WTC11 (cell line): ENCODE results near the gene SERPINE1. TPM values are rescaled to one million over a fixed set of nuclear protein-coding genes. Genes with fewer than 3 reads are reported as not detected.
"Not testable (repeated sequence)": the region's sequence is repeated elsewhere in the genome, so short reads cannot be mapped to it uniquely, and the experiment has no call there.

Experiments used
- ATAC-seq: fragments of 200-7000 bp; cut with Tn5 transposase; 2 replicates; pipeline ENCODE4 v1.10.0; 2021; ENCODE audit warnings: mild to moderate bottlenecking, moderate library complexity
- CTCF ChIA-PET: fragments of 300-600 bp; sonication (Branson Sonifier 250); formaldehyde crosslinking; loops from one replicate; lab custom pipeline; 2021; ENCODE audit warnings: antibody characterized with exemption; lab: Charles Lee
- POLR2A ChIA-PET: fragments of 350-600 bp; sonication (Branson Sonifier 250); formaldehyde crosslinking; loops from one replicate; lab custom pipeline; 2021; ENCODE audit warnings: antibody characterized with exemption; lab: Charles Lee
- DNase-seq: peaks from one replicate; pipeline ENCODE4 v3.0.0; 2021; ENCODE audit warnings: low spot score
- H3K27ac Mint-ChIP-seq: 2 replicates; pipeline ENCODE4 v1.8.0; 2021; ENCODE audit warnings: mixed read lengths
- H3K27me3 Mint-ChIP-seq: 2 replicates; pipeline ENCODE4 v1.8.0; 2021; ENCODE audit warnings: low read depth, mild to moderate bottlenecking, moderate library complexity, mixed read lengths
- H3K36me3 Mint-ChIP-seq: 2 replicates; pipeline ENCODE4 v1.8.0; 2021; ENCODE audit warnings: mixed read lengths
- H3K4me1 Mint-ChIP-seq: 2 replicates; pipeline ENCODE4 v1.8.0; 2022; ENCODE audit warnings: mixed read lengths
- H3K4me3 Mint-ChIP-seq: 2 replicates; pipeline ENCODE4 v1.8.0; 2021; ENCODE audit warnings: mild to moderate bottlenecking, moderate library complexity, mixed read lengths
- H3K9me3 Mint-ChIP-seq: 2 replicates; pipeline ENCODE4 v1.8.0; 2021; ENCODE audit warnings: mixed read lengths
- AR ChIP-seq: fragments of 250-450 bp; sonication (Bioruptor Pico); IDR thresholded peaks from 2 replicates; pipeline ENCODE4 v1.9.0; 2021; ENCODE audit warnings: mild to moderate bottlenecking
- CBFB ChIP-seq: sonication (generic); formaldehyde crosslinking; IDR thresholded peaks from 2 replicates; pipeline ENCODE4 v1.8.1; 2022; ENCODE audit warnings: mild to moderate bottlenecking, low read depth, missing genetic modification reagents
- CREB1 ChIP-seq: sonication (generic); formaldehyde crosslinking; IDR thresholded peaks from 2 replicates; pipeline ENCODE4 v1.8.0; 2023; ENCODE audit warnings: mild to moderate bottlenecking, missing genetic modification reagents
- ETV6 ChIP-seq: sonication (generic); formaldehyde crosslinking; IDR thresholded peaks from 2 replicates; pipeline ENCODE4 v1.8.1; 2022; ENCODE audit warnings: mild to moderate bottlenecking, missing genetic modification reagents
- FOXK1 ChIP-seq: sonication (generic); formaldehyde crosslinking; IDR thresholded peaks from 2 replicates; pipeline ENCODE4 v1.8.0; 2022; ENCODE audit warnings: mild to moderate bottlenecking, moderate library complexity, missing genetic modification reagents
- FOXP1 ChIP-seq: sonication (generic); formaldehyde crosslinking; IDR thresholded peaks from 2 replicates; pipeline ENCODE4 v1.8.0; 2022; ENCODE audit warnings: missing genetic modification reagents, mild to moderate bottlenecking, moderate library complexity, borderline replicate concordance
- JAZF1 ChIP-seq: fragments of 250-450 bp; sonication (Bioruptor Pico); IDR thresholded peaks from 2 replicates; pipeline ENCODE4 v1.9.0; 2021; ENCODE audit warnings: moderate library complexity, mild to moderate bottlenecking, inconsistent platforms
- KAT7 ChIP-seq: sonication (generic); formaldehyde crosslinking; IDR thresholded peaks from 2 replicates; pipeline ENCODE4 v1.8.1; 2023; ENCODE audit warnings: missing genetic modification reagents, mild to moderate bottlenecking, borderline replicate concordance
- MYBL2 ChIP-seq: sonication (generic); formaldehyde crosslinking; IDR thresholded peaks from 2 replicates; pipeline ENCODE4 v1.8.1; 2023; ENCODE audit warnings: mild to moderate bottlenecking, moderate library complexity, missing genetic modification reagents
- NR1H2 ChIP-seq: sonication (generic); formaldehyde crosslinking; IDR thresholded peaks from 2 replicates; pipeline ENCODE4 v1.9.0; 2021; ENCODE audit warnings: mild to moderate bottlenecking, moderate library complexity, missing genetic modification reagents
- PRRX2 ChIP-seq: fragments of 250-450 bp; sonication (Bioruptor Pico); IDR thresholded peaks from 2 replicates; pipeline ENCODE4 v1.8.0; 2021; ENCODE audit warnings: mild to moderate bottlenecking
- RORB ChIP-seq: fragments of 250-450 bp; sonication (Bioruptor Pico); IDR thresholded peaks from 2 replicates; pipeline ENCODE4 v1.9.0; 2021; ENCODE audit warnings: mild to moderate bottlenecking
- SP1 ChIP-seq: sonication (generic); formaldehyde crosslinking; conservative IDR thresholded peaks from 2 replicates; pipeline ENCODE4 v1.8.1; 2022; ENCODE audit warnings: missing genetic modification reagents
- USF1 ChIP-seq: sonication (generic); formaldehyde crosslinking; IDR thresholded peaks from 2 replicates; pipeline ENCODE4 v1.8.0; 2022; ENCODE audit warnings: mild to moderate bottlenecking, missing genetic modification reagents
- ZBTB21 ChIP-seq: sonication (generic); formaldehyde crosslinking; IDR thresholded peaks from 2 replicates; pipeline ENCODE4 v1.8.1; 2023; ENCODE audit warnings: mild to moderate bottlenecking, missing genetic modification reagents, borderline replicate concordance
- ZNF121 ChIP-seq: sonication (generic); formaldehyde crosslinking; IDR thresholded peaks from 2 replicates; pipeline ENCODE4 v1.8.0; 2023; ENCODE audit warnings: missing genetic modification reagents
- ZNF512 ChIP-seq: sonication (generic); formaldehyde crosslinking; IDR thresholded peaks from 2 replicates; pipeline ENCODE4 v1.8.1; 2022; ENCODE audit warnings: missing genetic modification reagents, borderline replicate concordance
- total RNA-seq: library from RNA; stranded (reverse); gene quantifications from 3 replicates; pipeline ENCODE4 v1.2.3, GENCODE V29; 2021
- TF ChIP-seq, protein P1 (sequence below): sonication (generic); formaldehyde crosslinking; IDR thresholded peaks from 2 replicates; pipeline ENCODE4 v1.8.0; 2023; ENCODE audit warnings: missing genetic modification reagents
- TF ChIP-seq, protein P2 (sequence below): sonication (generic); formaldehyde crosslinking; IDR thresholded peaks from 2 replicates; pipeline ENCODE4 v1.8.1; 2023; ENCODE audit warnings: mild to moderate bottlenecking, missing genetic modification reagents, moderate library complexity
- TF ChIP-seq, protein P3 (sequence below): sonication (generic); formaldehyde crosslinking; conservative IDR thresholded peaks from 2 replicates; pipeline ENCODE4 v1.8.1; 2023; ENCODE audit warnings: mild to moderate bottlenecking, low read depth, missing genetic modification reagents, moderate library complexity

Gene SERPINE1
- total RNA-seq, 1 experiment from 2014 or later, result 2.6 TPM

DNA sequence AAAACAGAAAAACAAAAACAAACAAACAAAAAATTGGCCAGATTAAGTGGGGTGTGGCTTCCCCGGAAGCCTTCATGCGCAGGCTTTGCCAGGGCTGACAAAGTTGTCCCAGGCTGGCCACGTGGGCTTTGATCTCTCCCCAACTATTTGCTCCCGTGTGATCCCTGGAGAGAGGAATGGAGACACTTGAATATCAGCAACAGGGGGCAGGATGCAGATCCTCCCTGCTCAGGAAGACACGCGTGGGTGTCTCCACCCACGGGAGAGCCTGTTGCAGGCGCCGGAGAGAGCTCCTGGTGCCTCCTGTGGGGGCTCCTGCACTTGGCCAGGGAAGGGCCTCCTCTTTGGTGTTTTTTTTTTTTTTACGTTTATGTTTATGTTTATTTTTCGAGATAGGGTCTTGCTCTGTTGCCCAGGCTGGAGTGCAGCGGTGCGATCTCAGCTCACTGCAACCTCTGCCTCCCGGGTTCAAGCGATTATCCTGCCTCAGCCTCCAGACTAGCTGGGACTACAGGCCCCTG, 22.7 kb upstream of the SERPINE1 start:
- DNase-seq, result no peak
- no peak for ATAC-seq
- peaks cover 33% of the 10 kb centered on the region for H3K4me1 Mint-ChIP-seq
- TF ChIP-seq ZNF121 (CRISPR knock-in tag) (peak; percentile 85; the same call in 1 of the 2 replicates), KAT7 (no peak), RORB (CRISPR knock-in tag) (no peak)
- no peak overlapping the region; the same call in 1 of the 2 replicates for H3K27ac Mint-ChIP-seq
- H3K36me3 Mint-ChIP-seq, result no peaks in the 10 kb centered on the region
- no peak overlapping the region for H3K4me3 Mint-ChIP-seq
- ChIA-PET CTCF (interaction anchor here (0.9 to 2.1 kb wide), 3 partner anchors 10 to 88 kb away, joined by 3 to 6 read pairs (median 5); no protein-coding TSS in a partner anchor), POLR2A (no interaction called here)
- peaks cover 3% of the 10 kb centered on the region for H3K27me3 Mint-ChIP-seq
- H3K9me3 Mint-ChIP-seq, result no peaks in the 10 kb centered on the region

DNA sequence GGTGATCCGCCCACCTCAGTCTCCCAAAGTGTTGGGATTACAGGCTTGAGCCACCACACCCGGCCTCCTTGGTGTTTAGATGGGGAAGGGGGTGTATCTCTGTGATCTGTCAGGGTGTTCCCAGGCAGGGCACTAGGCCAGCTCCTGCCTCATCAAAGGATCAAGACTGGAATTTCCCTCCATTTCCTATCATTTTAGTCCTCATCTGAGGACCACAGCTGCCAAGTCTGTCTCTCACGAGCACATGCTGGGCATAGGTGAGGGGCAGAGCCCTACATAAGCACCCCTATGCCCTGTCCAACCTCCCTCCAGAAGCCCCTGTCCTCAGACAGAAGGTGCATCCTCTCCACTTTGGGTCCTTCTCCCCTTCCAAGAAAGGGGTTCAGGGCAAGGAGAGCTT, 22.1 kb upstream of the SERPINE1 start:
- H3K4me1 Mint-ChIP-seq, result peaks cover 27% of the 10 kb centered on the region
- no peak overlapping the region; the same call in 1 of the 2 replicates for H3K27ac Mint-ChIP-seq
- H3K9me3 Mint-ChIP-seq, result no peaks in the 10 kb centered on the region
- DNase-seq, result no peak
- H3K36me3 Mint-ChIP-seq, result no peaks in the 10 kb centered on the region
- no peak overlapping the region for H3K4me3 Mint-ChIP-seq
- H3K27me3 Mint-ChIP-seq, result peaks cover 3% of the 10 kb centered on the region
- ChIA-PET CTCF (interaction anchor here (0.6 to 2.1 kb wide), 3 partner anchors 39 to 204 kb away, joined by 3 to 6 read pairs (median 3); no protein-coding TSS in a partner anchor), POLR2A (interaction anchor here (0.6 to 1.2 kb wide), 2 partner anchors 9 to 39 kb away, joined by 3 read pairs; no protein-coding TSS in a partner anchor)
- no peak for TF ChIP-seq FOXK1 (CRISPR knock-in tag)
- no peak for TF ChIP-seq MYBL2 (CRISPR knock-in tag)
- ATAC-seq, result no peak

DNA sequence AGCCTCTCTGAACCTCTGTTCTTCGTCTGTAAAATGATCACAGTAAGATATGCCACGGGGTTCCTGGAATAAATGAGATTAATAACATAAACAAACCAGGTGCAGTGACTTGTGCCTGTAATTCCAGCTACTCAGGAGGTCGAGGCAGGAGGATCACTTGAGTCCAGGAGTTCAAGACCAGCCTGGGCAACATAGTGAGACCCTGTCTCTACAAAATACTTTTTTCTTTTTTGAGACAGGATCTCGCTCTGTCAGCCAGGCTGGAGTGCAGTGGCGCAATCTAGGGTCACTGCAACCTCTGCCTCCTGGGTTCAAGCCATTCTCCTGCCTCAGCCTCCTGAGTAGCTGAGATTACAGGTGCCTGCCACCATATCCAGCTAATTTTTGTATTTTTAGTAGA, 21.7 kb upstream of the SERPINE1 start:
- not testable (repeated sequence) for H3K4me3 Mint-ChIP-seq, ATAC-seq, DNase-seq, H3K36me3 Mint-ChIP-seq, H3K9me3 Mint-ChIP-seq, H3K27ac Mint-ChIP-seq, H3K27me3 Mint-ChIP-seq
- ChIA-PET POLR2A (interaction anchor here (0.6 to 1.2 kb wide), 2 partner anchors 8 to 39 kb away, joined by 3 read pairs; no protein-coding TSS in a partner anchor), CTCF (interaction anchor here (0.6 to 2.1 kb wide), 3 partner anchors 39 to 204 kb away, joined by 3 to 6 read pairs (median 3); no protein-coding TSS in a partner anchor)
- H3K4me1 Mint-ChIP-seq, result peaks cover 23% of the 10 kb centered on the region
- peak; percentile 69 for TF ChIP-seq ZNF121 (CRISPR knock-in tag)

GRCh38 chr7:101106386-101106785, 20.5 kb upstream of the SERPINE1 start:
- H3K4me3 Mint-ChIP-seq, result no peak overlapping the region
- DNase-seq (no peak), ATAC-seq (no peak)
- no peaks in the 10 kb centered on the region; the same call in 1 of the 2 replicates for H3K27me3 Mint-ChIP-seq
- no peaks in the 10 kb centered on the region for H3K36me3 Mint-ChIP-seq
- H3K9me3 Mint-ChIP-seq, result no peaks in the 10 kb centered on the region
- H3K27ac Mint-ChIP-seq, result no peak overlapping the region
- H3K4me1 Mint-ChIP-seq, result peaks cover 11% of the 10 kb centered on the region
- POLR2A ChIA-PET, result no interaction called here
- CTCF ChIA-PET, result no interaction called here
- TF ChIP-seq, protein P1, sequence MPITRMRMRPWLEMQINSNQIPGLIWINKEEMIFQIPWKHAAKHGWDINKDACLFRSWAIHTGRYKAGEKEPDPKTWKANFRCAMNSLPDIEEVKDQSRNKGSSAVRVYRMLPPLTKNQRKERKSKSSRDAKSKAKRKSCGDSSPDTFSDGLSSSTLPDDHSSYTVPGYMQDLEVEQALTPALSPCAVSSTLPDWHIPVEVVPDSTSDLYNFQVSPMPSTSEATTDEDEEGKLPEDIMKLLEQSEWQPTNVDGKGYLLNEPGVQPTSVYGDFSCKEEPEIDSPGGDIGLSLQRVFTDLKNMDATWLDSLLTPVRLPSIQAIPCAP (CRISPR knock-in tag), result no peak
- no peak for TF ChIP-seq CREB1 (CRISPR knock-in tag)
- TF ChIP-seq, protein P2, sequence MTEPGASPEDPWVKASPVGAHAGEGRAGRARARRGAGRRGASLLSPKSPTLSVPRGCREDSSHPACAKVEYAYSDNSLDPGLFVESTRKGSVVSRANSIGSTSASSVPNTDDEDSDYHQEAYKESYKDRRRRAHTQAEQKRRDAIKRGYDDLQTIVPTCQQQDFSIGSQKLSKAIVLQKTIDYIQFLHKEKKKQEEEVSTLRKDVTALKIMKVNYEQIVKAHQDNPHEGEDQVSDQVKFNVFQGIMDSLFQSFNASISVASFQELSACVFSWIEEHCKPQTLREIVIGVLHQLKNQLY (CRISPR knock-in tag), result no peak
- no peak for TF ChIP-seq FOXP1 (CRISPR knock-in tag)
- TF ChIP-seq SP1 (CRISPR knock-in tag), result no peak
- TF ChIP-seq CBFB (CRISPR knock-in tag), result no peak
- TF ChIP-seq ETV6, result no peak
- no peak for TF ChIP-seq USF1 (CRISPR knock-in tag)
- TF ChIP-seq, protein P3, sequence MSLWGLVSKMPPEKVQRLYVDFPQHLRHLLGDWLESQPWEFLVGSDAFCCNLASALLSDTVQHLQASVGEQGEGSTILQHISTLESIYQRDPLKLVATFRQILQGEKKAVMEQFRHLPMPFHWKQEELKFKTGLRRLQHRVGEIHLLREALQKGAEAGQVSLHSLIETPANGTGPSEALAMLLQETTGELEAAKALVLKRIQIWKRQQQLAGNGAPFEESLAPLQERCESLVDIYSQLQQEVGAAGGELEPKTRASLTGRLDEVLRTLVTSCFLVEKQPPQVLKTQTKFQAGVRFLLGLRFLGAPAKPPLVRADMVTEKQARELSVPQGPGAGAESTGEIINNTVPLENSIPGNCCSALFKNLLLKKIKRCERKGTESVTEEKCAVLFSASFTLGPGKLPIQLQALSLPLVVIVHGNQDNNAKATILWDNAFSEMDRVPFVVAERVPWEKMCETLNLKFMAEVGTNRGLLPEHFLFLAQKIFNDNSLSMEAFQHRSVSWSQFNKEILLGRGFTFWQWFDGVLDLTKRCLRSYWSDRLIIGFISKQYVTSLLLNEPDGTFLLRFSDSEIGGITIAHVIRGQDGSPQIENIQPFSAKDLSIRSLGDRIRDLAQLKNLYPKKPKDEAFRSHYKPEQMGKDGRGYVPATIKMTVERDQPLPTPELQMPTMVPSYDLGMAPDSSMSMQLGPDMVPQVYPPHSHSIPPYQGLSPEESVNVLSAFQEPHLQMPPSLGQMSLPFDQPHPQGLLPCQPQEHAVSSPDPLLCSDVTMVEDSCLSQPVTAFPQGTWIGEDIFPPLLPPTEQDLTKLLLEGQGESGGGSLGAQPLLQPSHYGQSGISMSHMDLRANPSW (CRISPR knock-in tag), result no peak
- TF ChIP-seq NR1H2, result no peak
- no peak for TF ChIP-seq AR
- TF ChIP-seq ZNF512 (CRISPR knock-in tag), result no peak
- no peak for TF ChIP-seq PRRX2 (CRISPR knock-in tag)
- no peak for TF ChIP-seq JAZF1 (CRISPR knock-in tag)
- no peak for TF ChIP-seq ZBTB21
